Measurements from ENCODE around the gene SLC29A2.

The SLC29A2 gene

GRCh38 chr11:66418168-66418985 is 46.8 kb upstream of the SLC29A2 start:
- H3K4me3 ChIP-seq (ENCODE audit: low read depth, low read length) = no peak overlapping the region
- no peaks in the 10 kb centered on the region for H3K79me2 ChIP-seq
- no peak overlapping the region for H3K9ac ChIP-seq
- peaks cover 4% of the 10 kb centered on the region for H3K4me1 ChIP-seq
- no peak overlapping the region for H3K4me2 ChIP-seq (ENCODE audit: low read length)
- no peaks in the 10 kb centered on the region for H3K9me3 ChIP-seq (ENCODE audit: control insufficient read depth, low read length)
- H3K27me3 ChIP-seq (ENCODE audit: control insufficient read depth, insufficient read depth, low read length) = no peaks in the 10 kb centered on the region
- no peaks in the 10 kb centered on the region for H3K36me3 ChIP-seq (ENCODE audit: control insufficient read depth, insufficient read depth, low read length)
- H3K27ac ChIP-seq = peak overlapping the region; percentile 86
- TF ChIP-seq CTCF (IDR thresholded peaks at IDR 0.05) = peak; percentile 41
- H2AFZ ChIP-seq = no peak overlapping the region

- Histone ChIP-seq H3K27ac (no peak overlapping the region), H3K27me3 (ENCODE audit: control insufficient read depth, insufficient read depth, low read length) (no peaks in the 10 kb centered on the region)
Observed at GRCh38 chr11:66417000-66417399, 45.4 kb upstream of the SLC29A2 start.

GRCh38 chr11:66415423-66415822 is 43.9 kb upstream of the SLC29A2 start:
- H2AFZ ChIP-seq = no peak overlapping the region
- no peaks in the 10 kb centered on the region for H3K27me3 ChIP-seq (ENCODE audit: control insufficient read depth, insufficient read depth, low read length)
- no peaks in the 10 kb centered on the region for H3K79me2 ChIP-seq
- H3K4me1 ChIP-seq = peaks cover 4% of the 10 kb centered on the region
- H3K9me3 ChIP-seq (ENCODE audit: control insufficient read depth, low read length) = no peaks in the 10 kb centered on the region
- no peak for TF ChIP-seq CTCF (IDR thresholded peaks at IDR 0.05)
- no peak overlapping the region for H3K9ac ChIP-seq
- no peaks in the 10 kb centered on the region for H3K36me3 ChIP-seq (ENCODE audit: control insufficient read depth, insufficient read depth, low read length)
- no peak overlapping the region for H3K4me3 ChIP-seq (ENCODE audit: low read depth, low read length)
- no peak overlapping the region for H3K27ac ChIP-seq
- H3K4me2 ChIP-seq (ENCODE audit: low read length) = no peak overlapping the region

More at GRCh38 chr11:66417000-66417399, 45.4 kb upstream of the SLC29A2 start:
- no peak overlapping the region for H3K4me2 ChIP-seq (ENCODE audit: low read length)
- TF ChIP-seq CTCF (IDR thresholded peaks at IDR 0.05) = no peak
- H2AFZ ChIP-seq = no peak overlapping the region
- H3K4me3 ChIP-seq (ENCODE audit: low read depth, low read length) = no peak overlapping the region
- H3K36me3 ChIP-seq (ENCODE audit: control insufficient read depth, insufficient read depth, low read length) = no peaks in the 10 kb centered on the region
- H3K4me1 ChIP-seq = peaks cover 4% of the 10 kb centered on the region
- no peak overlapping the region for H3K9ac ChIP-seq
- H3K9me3 ChIP-seq (ENCODE audit: control insufficient read depth, low read length) = no peaks in the 10 kb centered on the region
- H3K79me2 ChIP-seq = no peaks in the 10 kb centered on the region

- Histone ChIP-seq H3K9me3 (ENCODE audit: control insufficient read depth, low read length) (no peaks in the 10 kb centered on the region), H3K4me1 (peaks cover 4% of the 10 kb centered on the region), H3K36me3 (ENCODE audit: control insufficient read depth, insufficient read depth, low read length) (no peaks in the 10 kb centered on the region), H3K9ac (no peak overlapping the region), H3K27me3 (ENCODE audit: control insufficient read depth, insufficient read depth, low read length) (no peaks in the 10 kb centered on the region), H3K4me2 (ENCODE audit: low read length) (no peak overlapping the region), H2AFZ (no peak overlapping the region), H3K4me3 (ENCODE audit: low read depth, low read length) (no peak overlapping the region), H3K27ac (no peak overlapping the region), H3K79me2 (no peaks in the 10 kb centered on the region)
- TF ChIP-seq CTCF (IDR thresholded peaks at IDR 0.05) = no peak
Observed at GRCh38 chr11:66414120-66414934, 42.8 kb upstream of the SLC29A2 start.
